ENCODE measurements around the gene PSAP.

The PSAP gene

GRCh38 chr10:71891437-71891836, 40.4 kb upstream of the PSAP start:
- in situ Hi-C loops (cut with HindIII; ENCODE audit: low sequenced_read_pairs) = no loop called here

GRCh38 chr10:71889388-71889987, 38.4 kb upstream of the PSAP start:
- peak overlapping the region; percentile 58 for H3K4me3 ChIP-seq (ENCODE audit: low read depth, low read length)
- TF ChIP-seq CTCF (IDR thresholded peaks at IDR 0.05; ENCODE audit: low read depth, low read length) = peak; percentile 2
- DNase-seq (ENCODE audit: low read depth, low spot score) = no peak
- in situ Hi-C loops (cut with HindIII; ENCODE audit: low sequenced_read_pairs) = no loop called here

More at GRCh38 chr10:71891437-71891836, 40.4 kb upstream of the PSAP start:
- TF ChIP-seq CTCF (IDR thresholded peaks at IDR 0.05; ENCODE audit: low read depth, low read length) = no peak
- DNase-seq (ENCODE audit: low read depth, low spot score) = no peak
- no peak overlapping the region for H3K4me3 ChIP-seq (ENCODE audit: low read depth, low read length)

GRCh38 chr10:71888623-71889387, 37.8 kb upstream of the PSAP start:
- TF ChIP-seq CTCF (IDR thresholded peaks at IDR 0.05; ENCODE audit: low read depth, low read length) = peak; percentile 7
- peak; percentile 73 for DNase-seq (ENCODE audit: low read depth, low spot score)
- H3K4me3 ChIP-seq (ENCODE audit: low read depth, low read length) = peak overlapping the region; percentile 58
- in situ Hi-C loops (cut with HindIII; ENCODE audit: low sequenced_read_pairs) = no loop called here

GRCh38 chr10:71888248-71888622, 37.2 kb upstream of the PSAP start:
- peak overlapping the region; percentile 58 for H3K4me3 ChIP-seq (ENCODE audit: low read depth, low read length)
- in situ Hi-C loops (cut with HindIII; ENCODE audit: low sequenced_read_pairs) = no loop called here
- TF ChIP-seq CTCF (IDR thresholded peaks at IDR 0.05; ENCODE audit: low read depth, low read length) = no peak
- DNase-seq (ENCODE audit: low read depth, low spot score) = no peak

GRCh38 chr10:71887743-71888142, 36.7 kb upstream of the PSAP start:
- no peak for DNase-seq (ENCODE audit: low read depth, low spot score)
- TF ChIP-seq CTCF (IDR thresholded peaks at IDR 0.05; ENCODE audit: low read depth, low read length) = no peak
- H3K4me3 ChIP-seq (ENCODE audit: low read depth, low read length) = no peak overlapping the region
- in situ Hi-C loops (cut with HindIII; ENCODE audit: low sequenced_read_pairs) = no loop called here

- DNase-seq (ENCODE audit: low read depth, low spot score) = peak; percentile 24
- in situ Hi-C loops (cut with HindIII; ENCODE audit: low sequenced_read_pairs) = no loop called here
- H3K4me3 ChIP-seq (ENCODE audit: low read depth, low read length) = no peak overlapping the region
- TF ChIP-seq CTCF (IDR thresholded peaks at IDR 0.05; ENCODE audit: low read depth, low read length) = no peak
Observed at GRCh38 chr10:71882813-71883659, 32.0 kb upstream of the PSAP start.
